HEK293 (cell line): ENCODE results near the gene LMAN1L.

Experiments used
- HOXC10 ChIP-seq: sonication (generic); formaldehyde crosslinking; IDR thresholded peaks from 2 replicates; pipeline ENCODE4 v1.8.1; 2023; ENCODE audit warnings: mild to moderate bottlenecking, missing genetic modification reagents
- OVOL3 ChIP-seq: fragments of 450-650 bp; formaldehyde crosslinking; IDR thresholded peaks from 2 replicates; pipeline ENCODE4 v1.5.1; 2016; ENCODE audit warnings: missing biosample characterization, missing genetic modification characterization
- PBX3 ChIP-seq: sonication (generic); formaldehyde crosslinking; IDR thresholded peaks from 2 replicates; pipeline ENCODE4 v1.8.1; 2022; ENCODE audit warnings: mild to moderate bottlenecking, moderate library complexity, missing genetic modification reagents
- RBAK ChIP-seq: fragments of 450-650 bp; formaldehyde crosslinking; IDR thresholded peaks from 2 replicates; pipeline ENCODE4 v1.5.1; 2016; ENCODE audit warnings: missing biosample characterization, missing genetic modification characterization
- SCRT1 ChIP-seq: fragments of 450-650 bp; formaldehyde crosslinking; IDR thresholded peaks from 2 replicates; pipeline ENCODE4 v1.5.1; 2016; ENCODE audit warnings: missing biosample characterization, missing genetic modification characterization, borderline replicate concordance
- TSHZ1 ChIP-seq: fragments of 450-650 bp; formaldehyde crosslinking; IDR thresholded peaks from 2 replicates; pipeline ENCODE4 v1.5.1; 2016; ENCODE audit warnings: missing biosample characterization, missing genetic modification characterization, borderline replicate concordance
- ZBTB17 ChIP-seq: fragments of 450-650 bp; formaldehyde crosslinking; IDR thresholded peaks from 2 replicates; pipeline ENCODE4 v1.5.1; 2016; ENCODE audit warnings: missing biosample characterization, missing genetic modification characterization
- ZBTB20 ChIP-seq: fragments of 450-650 bp; formaldehyde crosslinking; IDR thresholded peaks from 2 replicates; pipeline ENCODE4 v1.5.1; 2016; ENCODE audit warnings: missing biosample characterization, missing genetic modification characterization
- ZFP41 ChIP-seq: fragments of 450-650 bp; formaldehyde crosslinking; IDR thresholded peaks from 2 replicates; pipeline ENCODE4 v1.5.1; 2016; ENCODE audit warnings: missing biosample characterization, missing genetic modification characterization, borderline replicate concordance
- ZIC2 ChIP-seq: fragments of 450-650 bp; formaldehyde crosslinking; IDR thresholded peaks from 2 replicates; pipeline ENCODE4 v1.5.1; 2016; ENCODE audit warnings: missing biosample characterization, missing genetic modification characterization
- ZNF140 ChIP-seq: fragments of 450-650 bp; formaldehyde crosslinking; IDR thresholded peaks from 2 replicates; pipeline ENCODE4 v1.5.1; 2016; ENCODE audit warnings: missing biosample characterization, missing genetic modification characterization
- ZNF157 ChIP-seq: fragments of 450-650 bp; formaldehyde crosslinking; IDR thresholded peaks from 2 replicates; pipeline ENCODE4 v1.5.1; 2016; ENCODE audit warnings: missing biosample characterization, missing genetic modification characterization
- ZNF184 ChIP-seq: fragments of 450-650 bp; IDR thresholded peaks from 2 replicates; pipeline ENCODE4 v1.5.1; 2018; ENCODE audit warnings: missing biosample characterization, mild to moderate bottlenecking, missing genetic modification characterization
- ZNF2 ChIP-seq: fragments of 450-650 bp; formaldehyde crosslinking; IDR thresholded peaks from 2 replicates; pipeline ENCODE4 v1.5.1; 2016; ENCODE audit warnings: missing biosample characterization, missing genetic modification characterization
- ZNF24 ChIP-seq: fragments of 450-650 bp; formaldehyde crosslinking; IDR thresholded peaks from 2 replicates; pipeline ENCODE4 v1.5.1; 2016; ENCODE audit warnings: missing biosample characterization, missing genetic modification characterization
- ZNF311 ChIP-seq: fragments of 450-650 bp; formaldehyde crosslinking; IDR thresholded peaks from 2 replicates; pipeline ENCODE4 v1.5.1; 2017; ENCODE audit warnings: missing biosample characterization, missing genetic modification characterization, borderline replicate concordance
- ZNF324 ChIP-seq: fragments of 450-650 bp; formaldehyde crosslinking; IDR thresholded peaks from 2 replicates; pipeline ENCODE4 v1.5.1; 2016; ENCODE audit warnings: missing biosample characterization, missing genetic modification characterization
- ZNF426 ChIP-seq: fragments of 450-650 bp; formaldehyde crosslinking; IDR thresholded peaks from 2 replicates; pipeline ENCODE4 v1.5.1; 2017; ENCODE audit warnings: missing biosample characterization, missing genetic modification characterization, mild to moderate bottlenecking, inconsistent platforms, moderate library complexity
- ZNF521 ChIP-seq: fragments of 450-650 bp; formaldehyde crosslinking; IDR thresholded peaks from 2 replicates; pipeline ENCODE4 v1.5.1; 2017; ENCODE audit warnings: missing biosample characterization, mild to moderate bottlenecking, missing genetic modification characterization
- ZNF585B ChIP-seq: fragments of 450-650 bp; formaldehyde crosslinking; IDR thresholded peaks from 2 replicates; pipeline ENCODE4 v1.5.1; 2016; ENCODE audit warnings: missing biosample characterization, missing genetic modification characterization
- ZNF629 ChIP-seq: fragments of 450-650 bp; formaldehyde crosslinking; IDR thresholded peaks from 2 replicates; pipeline ENCODE4 v1.5.1; 2017; ENCODE audit warnings: missing biosample characterization, missing genetic modification characterization
- ZNF76 ChIP-seq: fragments of 450-650 bp; formaldehyde crosslinking; IDR thresholded peaks from 2 replicates; pipeline ENCODE4; 2016; ENCODE audit warnings: low read depth, missing biosample characterization, missing genetic modification characterization, borderline replicate concordance
- ZSCAN18 ChIP-seq: fragments of 450-650 bp; formaldehyde crosslinking; IDR thresholded peaks from 2 replicates; pipeline ENCODE4 v1.5.1; 2016; ENCODE audit warnings: missing biosample characterization, missing genetic modification characterization
- ZXDB ChIP-seq: fragments of 450-650 bp; formaldehyde crosslinking; IDR thresholded peaks from 2 replicates; pipeline ENCODE4 v1.5.1; 2016; ENCODE audit warnings: missing biosample characterization, missing genetic modification characterization
- TF ChIP-seq, protein P1 (sequence below): fragments of 450-650 bp; formaldehyde crosslinking; IDR thresholded peaks from 2 replicates; pipeline ENCODE4 v1.5.1; 2016; ENCODE audit warnings: missing biosample characterization, missing genetic modification characterization
- TF ChIP-seq, protein P2 (sequence below): fragments of 450-650 bp; formaldehyde crosslinking; IDR thresholded peaks from 2 replicates; pipeline ENCODE4 v1.5.1; 2016; ENCODE audit warnings: missing biosample characterization, missing genetic modification characterization, borderline replicate concordance
- TF ChIP-seq, protein P3 (sequence below): fragments of 450-650 bp; formaldehyde crosslinking; IDR thresholded peaks from 2 replicates; pipeline ENCODE4 v1.5.1; 2016; ENCODE audit warnings: missing biosample characterization, missing genetic modification characterization, low read depth
- TF ChIP-seq, protein P4 (sequence below): fragments of 450-650 bp; formaldehyde crosslinking; IDR thresholded peaks from 2 replicates; pipeline ENCODE4 v1.5.1; 2016; ENCODE audit warnings: missing biosample characterization, missing genetic modification characterization

Gene LMAN1L

DNA sequence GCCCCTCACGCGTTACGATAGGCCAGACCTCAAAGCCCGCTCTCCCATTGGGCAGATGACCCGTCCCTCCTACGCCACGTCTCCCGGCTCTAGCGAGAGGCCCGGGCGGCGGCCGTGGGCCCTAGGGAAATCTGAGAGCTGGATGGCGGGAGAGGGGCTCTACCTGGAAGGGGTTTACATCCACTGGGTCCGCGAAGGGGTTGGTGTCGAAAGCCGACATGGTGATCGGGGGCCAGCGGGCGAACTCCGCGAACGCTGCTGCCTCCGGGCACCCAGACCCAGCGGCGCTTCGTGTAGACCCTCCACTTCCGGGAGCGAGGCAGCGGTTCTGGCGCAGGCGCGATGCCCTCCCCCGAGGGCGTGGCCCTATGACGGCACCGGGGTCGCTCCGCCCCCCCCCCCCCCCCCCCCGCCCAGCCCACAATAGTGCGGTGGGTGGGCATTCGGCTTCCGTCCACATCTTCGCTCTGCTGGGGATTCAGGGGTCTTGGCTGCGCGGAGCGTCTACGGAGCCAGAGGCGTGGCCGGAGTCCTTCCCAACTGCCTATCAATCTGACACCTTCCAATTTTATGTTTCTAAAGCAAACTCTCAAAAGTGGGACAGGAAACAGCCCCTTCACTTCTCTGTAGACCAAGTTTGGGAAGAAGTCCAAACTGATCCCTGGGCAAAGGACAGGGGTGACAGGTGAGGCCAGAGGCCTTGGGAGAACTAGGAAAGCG lies 60.6 kb downstream of the LMAN1L start, which contains the start of gene SCAMP2 (continued):
- TF ChIP-seq ZNF24 (tag by site-specific recombination): no peak; the same call in 1 of the 2 replicates
- TF ChIP-seq ZFP41: no peak
- peak; percentile 91 for TF ChIP-seq ZBTB20
- TF ChIP-seq, protein P1, sequence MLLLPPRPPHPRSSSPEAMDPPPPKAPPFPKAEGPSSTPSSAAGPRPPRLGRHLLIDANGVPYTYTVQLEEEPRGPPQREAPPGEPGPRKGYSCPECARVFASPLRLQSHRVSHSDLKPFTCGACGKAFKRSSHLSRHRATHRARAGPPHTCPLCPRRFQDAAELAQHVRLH (tag by site-specific recombination): peak; percentile 88
- TF ChIP-seq ZNF2: peak; percentile 77
- no peak for TF ChIP-seq ZNF521 (tag by site-specific recombination)
- TF ChIP-seq ZNF140 (tag by site-specific recombination): no peak
- TF ChIP-seq RBAK (tag by site-specific recombination): no peak
- TF ChIP-seq HOXC10 (CRISPR knock-in tag): no peak
- peak; percentile 91; the same call in 1 of the 2 replicates for TF ChIP-seq ZNF324
- TF ChIP-seq, protein P2, sequence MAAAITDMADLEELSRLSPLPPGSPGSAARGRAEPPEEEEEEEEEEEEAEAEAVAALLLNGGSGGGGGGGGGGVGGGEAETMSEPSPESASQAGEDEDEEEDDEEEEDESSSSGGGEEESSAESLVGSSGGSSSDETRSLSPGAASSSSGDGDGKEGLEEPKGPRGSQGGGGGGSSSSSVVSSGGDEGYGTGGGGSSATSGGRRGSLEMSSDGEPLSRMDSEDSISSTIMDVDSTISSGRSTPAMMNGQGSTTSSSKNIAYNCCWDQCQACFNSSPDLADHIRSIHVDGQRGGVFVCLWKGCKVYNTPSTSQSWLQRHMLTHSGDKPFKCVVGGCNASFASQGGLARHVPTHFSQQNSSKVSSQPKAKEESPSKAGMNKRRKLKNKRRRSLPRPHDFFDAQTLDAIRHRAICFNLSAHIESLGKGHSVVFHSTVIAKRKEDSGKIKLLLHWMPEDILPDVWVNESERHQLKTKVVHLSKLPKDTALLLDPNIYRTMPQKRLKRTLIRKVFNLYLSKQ (tag by site-specific recombination): no peak
- TF ChIP-seq, protein P3, sequence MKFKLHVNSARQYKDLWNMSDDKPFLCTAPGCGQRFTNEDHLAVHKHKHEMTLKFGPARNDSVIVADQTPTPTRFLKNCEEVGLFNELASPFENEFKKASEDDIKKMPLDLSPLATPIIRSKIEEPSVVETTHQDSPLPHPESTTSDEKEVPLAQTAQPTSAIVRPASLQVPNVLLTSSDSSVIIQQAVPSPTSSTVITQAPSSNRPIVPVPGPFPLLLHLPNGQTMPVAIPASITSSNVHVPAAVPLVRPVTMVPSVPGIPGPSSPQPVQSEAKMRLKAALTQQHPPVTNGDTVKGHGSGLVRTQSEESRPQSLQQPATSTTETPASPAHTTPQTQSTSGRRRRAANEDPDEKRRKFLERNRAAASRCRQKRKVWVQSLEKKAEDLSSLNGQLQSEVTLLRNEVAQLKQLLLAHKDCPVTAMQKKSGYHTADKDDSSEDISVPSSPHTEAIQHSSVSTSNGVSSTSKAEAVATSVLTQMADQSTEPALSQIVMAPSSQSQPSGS: peak; percentile 75
- TF ChIP-seq ZNF311 (tag by site-specific recombination): no peak
- peak; percentile 93 for TF ChIP-seq ZXDB (tag by site-specific recombination)
- peak; percentile 78 for TF ChIP-seq ZBTB17 (tag by site-specific recombination)
- TF ChIP-seq ZIC2 (tag by site-specific recombination): peak; percentile 38
- peak; percentile 68; the same call in 1 of the 2 replicates for TF ChIP-seq TSHZ1 (tag by site-specific recombination)
- no peak for TF ChIP-seq ZNF157
- TF ChIP-seq ZNF184 (tag by site-specific recombination): no peak
- TF ChIP-seq ZNF76 (tag by site-specific recombination): peak; percentile 73
- no peak for TF ChIP-seq ZSCAN18
- TF ChIP-seq ZNF629 (tag by site-specific recombination): peak; percentile 86
- TF ChIP-seq ZNF585B (tag by site-specific recombination): no peak
- TF ChIP-seq, protein P4, sequence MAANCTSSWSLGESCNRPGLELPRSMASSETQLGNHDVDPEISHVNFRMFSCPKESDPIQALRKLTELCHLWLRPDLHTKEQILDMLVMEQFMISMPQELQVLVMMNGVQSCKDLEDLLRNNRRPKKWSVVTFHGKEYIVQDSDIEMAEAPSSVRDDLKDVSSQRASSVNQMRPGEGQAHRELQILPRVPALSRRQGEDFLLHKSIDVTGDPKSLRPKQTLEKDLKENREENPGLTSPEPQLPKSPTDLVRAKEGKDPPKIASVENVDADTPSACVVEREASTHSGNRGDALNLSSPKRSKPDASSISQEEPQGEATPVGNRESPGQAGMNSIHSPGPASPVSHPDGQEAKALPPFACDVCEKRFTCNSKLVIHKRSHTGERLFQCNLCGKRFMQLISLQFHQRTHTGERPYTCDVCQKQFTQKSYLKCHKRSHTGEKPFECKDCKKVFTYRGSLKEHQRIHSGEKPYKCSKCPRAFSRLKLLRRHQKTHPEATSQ (tag by site-specific recombination): peak; percentile 84; the same call in 1 of the 2 replicates
- peak; percentile 93 for TF ChIP-seq PBX3 (CRISPR knock-in tag)
- no peak for TF ChIP-seq ZNF426 (tag by site-specific recombination)
- TF ChIP-seq SCRT1 (tag by site-specific recombination): 0 out of 2 replicates have a peak, but pooled peaks have one; percentile 7
- 0 out of 2 replicates have a peak, but pooled peaks have one; percentile 65 for TF ChIP-seq OVOL3 (tag by site-specific recombination)
